Epithelial cell of esophagus (primary cell): ENCODE data around the gene TRIP12.
"Not testable (repeated sequence)": the region's sequence is repeated elsewhere in the genome, so short reads cannot be mapped to it uniquely, and the experiment has no call there.

ENCODE experiments used
- DNase-seq: peaks from one replicate; pipeline ENCODE4 v3.0.0; 2010; ENCODE audit warnings: low read depth
- H3K4me3 ChIP-seq: 2 replicates; pipeline ENCODE4 v1.5.1; 2011; ENCODE audit warnings: mild to moderate bottlenecking, low read length, control low read depth
- TF ChIP-seq, protein P1 (sequence below): IDR thresholded peaks from 2 replicates; pipeline ENCODE4 v1.5.1; 2011; ENCODE audit warnings: low read depth, mild to moderate bottlenecking, low read length, control low read depth, inconsistent platforms; ENCODE audit not compliant: insufficient read depth; ENCODE audit errors: missing control alignments

The TRIP12 gene

DNA sequence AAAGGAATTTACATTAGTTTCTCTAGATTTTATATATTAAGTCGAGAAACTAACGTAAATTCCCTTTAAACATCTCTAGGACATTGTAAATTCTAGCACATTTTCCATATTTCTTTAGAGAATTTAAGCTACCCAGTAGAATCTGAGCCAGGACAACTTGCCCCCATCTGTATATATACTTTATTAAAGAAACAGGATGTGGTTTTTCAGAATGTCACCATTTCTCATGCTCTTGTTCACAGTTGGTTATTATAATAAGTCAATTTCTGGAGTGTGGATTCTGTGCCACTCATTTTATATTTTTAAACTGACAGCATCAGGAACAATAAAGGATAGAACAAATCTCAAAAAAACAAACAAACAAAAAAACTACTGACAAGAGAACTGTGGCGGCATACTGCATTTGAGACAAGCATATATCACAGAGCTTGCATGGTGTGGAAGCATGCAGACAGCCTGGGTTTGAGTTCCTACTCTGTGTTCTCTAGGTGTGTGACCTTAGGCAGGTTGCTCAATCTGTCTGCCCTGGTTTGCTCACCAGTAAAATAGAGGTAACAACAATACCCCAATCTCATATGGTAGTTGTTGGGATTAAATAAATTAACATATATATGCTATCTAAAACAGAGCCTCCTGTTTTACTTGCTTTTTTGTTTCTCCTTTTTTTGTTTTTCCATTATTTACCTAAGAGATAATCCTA is 146.0 kb downstream of the TRIP12 start:
- no peak overlapping the region for H3K4me3 ChIP-seq
- TF ChIP-seq, protein P1, sequence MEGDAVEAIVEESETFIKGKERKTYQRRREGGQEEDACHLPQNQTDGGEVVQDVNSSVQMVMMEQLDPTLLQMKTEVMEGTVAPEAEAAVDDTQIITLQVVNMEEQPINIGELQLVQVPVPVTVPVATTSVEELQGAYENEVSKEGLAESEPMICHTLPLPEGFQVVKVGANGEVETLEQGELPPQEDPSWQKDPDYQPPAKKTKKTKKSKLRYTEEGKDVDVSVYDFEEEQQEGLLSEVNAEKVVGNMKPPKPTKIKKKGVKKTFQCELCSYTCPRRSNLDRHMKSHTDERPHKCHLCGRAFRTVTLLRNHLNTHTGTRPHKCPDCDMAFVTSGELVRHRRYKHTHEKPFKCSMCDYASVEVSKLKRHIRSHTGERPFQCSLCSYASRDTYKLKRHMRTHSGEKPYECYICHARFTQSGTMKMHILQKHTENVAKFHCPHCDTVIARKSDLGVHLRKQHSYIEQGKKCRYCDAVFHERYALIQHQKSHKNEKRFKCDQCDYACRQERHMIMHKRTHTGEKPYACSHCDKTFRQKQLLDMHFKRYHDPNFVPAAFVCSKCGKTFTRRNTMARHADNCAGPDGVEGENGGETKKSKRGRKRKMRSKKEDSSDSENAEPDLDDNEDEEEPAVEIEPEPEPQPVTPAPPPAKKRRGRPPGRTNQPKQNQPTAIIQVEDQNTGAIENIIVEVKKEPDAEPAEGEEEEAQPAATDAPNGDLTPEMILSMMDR, result no peak
- no peak for DNase-seq

DNA sequence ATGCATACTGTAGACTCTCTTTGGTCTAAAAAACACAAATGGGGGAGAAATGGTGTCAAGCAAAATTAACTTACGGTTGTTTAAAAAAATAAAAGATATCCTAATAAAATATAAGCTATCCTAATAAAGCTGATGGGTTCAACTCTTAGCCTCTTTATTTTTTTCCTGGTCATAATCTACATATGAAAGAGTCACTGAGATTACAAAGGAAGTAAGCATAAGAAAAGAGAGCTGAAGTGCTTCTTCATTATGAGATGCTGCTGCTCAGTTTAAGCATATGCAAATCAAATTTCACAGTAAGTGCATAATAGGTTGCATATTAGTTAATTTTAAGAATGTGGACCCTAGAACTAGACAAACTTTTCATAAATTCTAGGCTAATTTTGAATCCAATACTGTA is 147.6 kb downstream of the TRIP12 start:
- no peak for DNase-seq
- H3K4me3 ChIP-seq, result no peak overlapping the region

DNA sequence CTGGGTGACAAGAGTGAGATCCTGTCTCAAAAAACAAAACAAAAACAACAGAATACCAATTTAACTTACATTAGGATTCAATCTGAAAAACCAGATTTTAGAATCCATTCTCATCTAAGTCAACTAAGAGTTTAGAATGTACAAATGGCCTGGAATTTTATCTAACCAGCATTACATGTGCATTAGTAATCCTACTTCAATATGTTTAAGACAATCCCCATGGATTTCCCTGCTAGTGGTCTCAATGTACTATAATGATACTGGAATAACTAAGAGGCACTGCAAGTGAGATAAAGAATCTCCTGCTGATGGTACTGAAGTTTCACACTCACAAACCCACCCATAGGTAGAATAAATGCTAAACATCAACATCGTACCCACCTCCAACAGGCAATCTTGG is 153.6 kb downstream of the TRIP12 start:
- DNase-seq, result no peak
- H3K4me3 ChIP-seq, result no peak overlapping the region
- TF ChIP-seq, protein P1, result no peak

More for the DNA sequence above, 147.6 kb downstream of the TRIP12 start:
- TF ChIP-seq, protein P1, result no peak

DNA sequence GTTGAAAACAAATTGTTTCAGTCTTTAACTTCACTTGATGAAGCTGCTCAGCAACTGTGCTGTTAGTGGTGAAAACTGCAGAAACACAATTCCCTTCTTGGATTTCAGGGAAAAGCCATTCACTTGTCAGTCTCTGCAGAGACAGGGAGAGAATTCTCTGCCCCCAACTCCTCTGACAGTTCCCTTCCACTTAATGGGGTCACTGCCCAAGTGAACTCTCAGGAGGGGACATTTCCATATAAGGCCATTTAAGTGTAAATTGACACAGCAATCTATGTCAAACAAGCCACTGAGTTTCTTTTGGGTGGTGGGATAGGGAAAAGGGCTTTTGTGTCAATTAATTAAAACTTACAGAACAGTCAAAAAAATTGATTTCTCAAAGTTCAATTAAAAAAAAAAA is 156.1 kb downstream of the TRIP12 start:
- TF ChIP-seq, protein P1, result no peak
- no peak overlapping the region for H3K4me3 ChIP-seq
- DNase-seq, result no peak

DNA sequence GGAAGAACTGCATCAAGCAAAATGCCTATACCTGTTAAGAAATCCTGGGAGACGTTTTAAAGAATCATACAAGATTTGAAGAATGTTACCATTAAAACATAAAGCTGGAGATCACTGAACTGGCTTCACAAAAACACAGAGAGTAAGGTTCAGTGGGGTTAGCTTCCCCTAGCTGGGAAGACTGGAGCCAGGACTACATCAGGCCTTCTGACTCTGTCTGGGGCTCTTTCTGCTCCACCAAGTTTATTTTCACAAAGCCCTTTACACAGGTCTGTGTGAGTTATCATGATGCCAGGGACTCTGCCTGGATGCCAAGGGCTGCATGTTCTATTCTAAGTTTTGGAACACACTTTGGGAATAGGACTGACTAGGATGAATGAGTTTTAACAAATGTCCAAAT is 160.1 kb downstream of the TRIP12 start:
- H3K4me3 ChIP-seq, result no peak overlapping the region
- TF ChIP-seq, protein P1, result no peak
- DNase-seq, result no peak

DNA sequence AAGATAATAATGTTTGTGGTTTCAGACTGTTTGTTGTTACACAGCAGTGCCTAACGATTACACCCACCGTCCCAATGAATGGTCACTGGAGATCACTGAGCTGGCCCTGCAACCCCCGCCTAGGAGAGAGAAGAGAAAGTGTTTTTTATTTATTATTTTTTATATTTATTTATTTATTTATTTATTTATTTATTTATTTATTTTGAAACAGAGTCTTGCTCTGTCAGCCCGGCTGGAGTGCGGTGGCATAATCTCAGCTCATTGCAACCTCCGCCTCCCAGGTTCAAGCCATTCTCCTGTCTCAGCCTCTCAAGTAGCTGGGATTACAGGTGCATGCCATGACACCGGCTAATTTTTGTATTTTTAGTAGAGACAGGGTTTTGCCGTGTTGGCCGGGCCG is 164.3 kb downstream of the TRIP12 start:
- not testable (repeated sequence) for DNase-seq, H3K4me3 ChIP-seq

DNA sequence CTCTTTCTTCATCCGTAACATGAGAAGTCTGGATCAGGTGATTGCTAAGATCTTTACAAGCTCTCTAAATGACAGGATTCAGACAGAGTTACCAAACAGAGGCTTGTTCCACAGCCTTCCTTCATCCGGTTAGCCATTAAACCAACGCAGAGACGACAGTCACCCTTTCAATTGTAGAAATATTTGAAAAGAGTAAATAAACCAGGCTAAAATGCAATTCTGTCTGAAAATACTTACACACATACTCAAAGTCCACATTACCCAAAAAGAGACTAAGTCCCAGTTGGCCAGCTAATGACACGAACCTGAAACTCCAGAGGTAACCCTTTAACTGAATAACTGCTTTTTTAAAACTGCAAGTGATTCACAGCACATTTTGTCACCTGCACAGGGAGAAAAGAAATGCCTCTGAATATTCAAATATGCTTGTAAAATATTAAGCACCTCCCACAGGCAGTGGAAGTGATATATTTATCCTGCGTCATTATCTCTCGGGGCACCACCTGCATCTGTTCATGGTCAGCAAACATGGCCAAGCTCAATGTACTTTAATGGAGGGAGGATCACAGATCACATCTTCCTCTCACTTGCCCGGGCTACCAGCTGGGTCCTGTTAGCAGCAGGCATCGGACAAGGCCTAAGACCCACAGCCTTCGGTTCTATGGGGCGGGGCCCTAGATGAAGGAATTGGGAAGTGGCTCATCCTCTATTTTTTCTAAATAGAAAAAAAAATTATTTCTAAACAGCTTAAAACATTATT is 168.7 kb downstream of the TRIP12 start:
- TF ChIP-seq, protein P1, result no peak
- H3K4me3 ChIP-seq, result no peak overlapping the region
- no peak for DNase-seq
